SHP77 treated with DMSO at 0.1 percent for 48 hours (cell line): ENCODE data around the gene VANGL1.
A peak's percentile ranks its signal among the peaks of the same experiment; 100 is the strongest.

Experiments
- DNase-seq: peaks from one replicate; lab custom pipeline; 2025; lab: John Stamatoyannopoulos, UW

VANGL1 gene

DNA sequence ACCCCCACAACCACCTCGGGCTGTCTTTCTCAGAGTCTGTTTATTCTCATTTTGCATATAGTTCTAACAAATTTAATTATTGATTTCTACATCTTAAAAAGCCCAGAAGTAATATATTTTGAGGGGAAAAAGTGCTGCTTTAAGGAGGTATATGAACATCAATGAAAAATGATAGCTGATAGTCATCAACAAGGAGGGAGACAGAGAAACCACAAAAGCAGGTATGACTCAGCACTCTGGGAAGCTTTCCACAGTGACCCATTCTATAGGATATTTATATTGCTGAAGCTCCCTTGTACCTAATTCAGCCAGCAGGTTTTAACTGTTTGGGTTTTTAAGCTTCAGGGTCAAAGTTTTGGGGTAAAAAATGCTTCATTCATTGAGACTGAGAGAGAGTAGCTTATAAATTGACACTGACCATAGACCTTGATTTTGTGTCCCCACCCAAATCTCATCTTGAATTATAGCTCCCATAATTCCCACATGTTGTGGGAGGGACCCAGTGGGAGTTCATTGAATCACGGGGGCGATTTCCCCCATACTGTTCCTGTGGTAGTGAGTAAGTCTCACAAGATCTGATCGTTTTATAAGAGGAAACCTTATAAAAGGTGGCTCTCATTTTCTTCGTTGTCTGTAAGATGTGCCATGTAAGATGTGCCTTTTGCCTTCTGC is 27.4 kb downstream of the VANGL1 start:
- no peak for DNase-seq

DNA sequence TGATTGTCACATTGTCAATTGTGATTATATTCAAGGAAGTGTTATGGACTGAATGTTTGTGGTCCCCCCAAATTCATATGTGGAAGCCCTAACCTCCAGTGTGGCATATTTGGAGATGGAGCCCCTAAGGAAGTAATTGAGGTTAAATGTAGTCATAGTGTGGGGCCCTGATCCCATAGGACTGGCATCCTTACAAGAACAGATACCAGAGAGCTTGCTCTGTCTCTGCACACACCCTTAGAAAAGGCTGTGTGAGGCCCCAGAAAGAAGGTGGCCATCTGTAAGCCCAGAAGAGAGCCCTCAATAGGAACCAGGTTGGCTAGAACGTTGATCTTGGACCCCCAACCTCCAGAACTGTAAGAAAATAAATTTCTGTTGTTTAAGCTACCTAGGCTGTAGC is 28.1 kb downstream of the VANGL1 start:
- no peak for DNase-seq

DNA sequence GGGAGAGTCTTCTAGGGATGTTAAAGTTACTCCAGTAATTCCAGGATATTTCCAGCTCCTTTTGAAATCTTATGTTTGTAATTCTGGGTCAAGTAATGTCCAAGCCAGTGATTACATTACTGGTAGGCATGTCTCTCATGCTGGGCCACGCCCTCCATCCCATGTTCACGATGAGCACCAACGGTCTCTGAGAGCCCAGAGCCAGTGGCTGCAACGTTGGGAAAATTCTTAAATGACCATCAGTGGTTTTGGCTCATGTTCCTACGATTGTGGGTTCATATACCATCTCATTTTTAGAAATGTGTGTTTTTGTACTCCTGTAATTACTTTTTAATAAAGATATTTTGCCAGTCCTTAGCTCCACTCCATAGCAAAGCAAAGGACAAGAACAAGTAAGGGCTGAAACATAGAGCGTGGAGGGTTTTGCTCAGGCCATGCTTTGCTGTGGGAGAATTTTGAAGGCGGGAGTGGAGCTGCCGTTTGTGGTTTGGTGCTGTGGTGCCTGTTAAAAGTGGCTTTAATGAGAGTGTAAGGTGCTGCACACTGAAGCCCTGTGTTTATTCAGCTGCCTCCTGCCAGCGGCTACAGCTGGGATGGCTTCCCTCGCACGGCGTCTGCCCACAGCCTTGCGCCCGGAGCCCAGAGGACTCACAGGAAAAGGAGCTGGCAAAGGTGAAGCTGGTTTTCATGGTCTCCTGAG is 28.9 kb downstream of the VANGL1 start:
- peak; percentile 90 for DNase-seq

DNA sequence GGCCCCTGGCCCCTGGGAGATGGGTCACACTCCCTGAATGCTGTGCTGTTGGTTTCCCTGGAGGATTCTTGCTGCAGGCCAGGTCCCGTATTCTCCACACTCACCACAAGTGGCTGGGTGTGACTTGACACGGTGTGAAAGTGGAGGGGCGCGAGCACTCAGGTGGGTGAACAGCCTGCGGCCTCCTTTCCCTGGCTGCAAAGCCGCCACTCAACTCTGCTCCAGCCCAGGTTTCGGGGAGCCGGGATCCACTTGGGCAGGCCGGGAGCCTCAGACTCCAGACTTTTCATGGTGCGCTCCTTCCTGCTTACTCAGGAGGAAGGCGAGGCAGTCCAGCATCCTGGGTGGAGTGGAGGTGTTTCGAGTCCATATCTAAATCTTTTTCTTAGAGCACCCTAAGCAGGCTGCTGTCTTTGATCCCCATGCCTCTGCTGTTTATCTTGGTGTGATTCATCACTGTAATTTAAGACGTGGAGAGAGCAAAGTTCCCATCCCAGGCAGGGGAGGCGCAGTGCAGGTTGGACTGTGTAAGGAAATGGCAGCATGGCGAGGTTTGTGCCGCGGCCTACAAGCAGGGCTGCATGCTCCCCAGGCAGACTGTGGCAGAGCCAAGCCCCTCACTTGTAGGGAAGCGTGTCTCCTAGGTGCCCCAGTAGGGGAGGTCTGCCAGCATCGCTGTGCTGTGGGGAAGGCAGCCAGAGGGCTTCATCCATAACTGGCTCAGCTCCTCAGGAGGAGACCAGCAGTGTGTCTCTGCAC is 29.6 kb downstream of the VANGL1 start:
- peak; percentile 22 for DNase-seq

DNA sequence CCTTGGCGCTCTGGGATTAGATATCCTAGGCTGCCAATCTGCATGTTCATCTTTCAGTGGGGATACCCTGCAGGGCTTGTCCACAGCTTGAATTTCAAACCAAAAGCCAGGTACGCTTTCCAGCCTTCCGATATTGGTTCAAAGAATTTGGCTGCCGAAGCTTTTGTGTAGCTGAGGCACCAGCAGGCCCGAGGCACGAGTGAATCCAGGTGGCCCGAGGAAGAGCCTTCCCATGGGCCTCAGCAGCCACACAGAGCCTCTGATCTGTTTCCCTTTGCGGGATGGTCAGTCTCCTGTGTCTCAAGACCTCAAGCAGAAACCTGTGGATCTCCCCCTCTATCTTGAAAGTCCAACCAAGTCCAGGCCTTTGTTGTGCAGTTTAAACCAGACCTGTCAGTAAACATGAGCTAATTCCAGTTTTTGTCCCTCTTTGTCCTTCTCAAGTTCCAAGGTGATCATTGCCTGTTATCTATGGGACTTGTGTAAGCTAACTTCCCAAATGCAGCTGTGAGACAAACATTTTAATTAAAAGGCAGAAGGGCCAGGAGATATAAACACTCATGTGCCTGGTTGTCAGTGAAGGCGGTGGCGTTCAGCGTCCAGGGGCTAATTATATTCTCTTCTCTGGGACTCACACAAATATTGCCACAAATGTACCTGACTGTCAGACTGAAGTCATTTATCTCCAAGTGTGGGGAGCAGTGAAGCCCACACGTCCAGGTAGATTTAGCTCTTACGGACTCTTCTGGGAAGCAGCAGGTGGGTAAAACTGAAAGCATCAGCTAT is 30.6 kb downstream of the VANGL1 start:
- no peak for DNase-seq

DNA sequence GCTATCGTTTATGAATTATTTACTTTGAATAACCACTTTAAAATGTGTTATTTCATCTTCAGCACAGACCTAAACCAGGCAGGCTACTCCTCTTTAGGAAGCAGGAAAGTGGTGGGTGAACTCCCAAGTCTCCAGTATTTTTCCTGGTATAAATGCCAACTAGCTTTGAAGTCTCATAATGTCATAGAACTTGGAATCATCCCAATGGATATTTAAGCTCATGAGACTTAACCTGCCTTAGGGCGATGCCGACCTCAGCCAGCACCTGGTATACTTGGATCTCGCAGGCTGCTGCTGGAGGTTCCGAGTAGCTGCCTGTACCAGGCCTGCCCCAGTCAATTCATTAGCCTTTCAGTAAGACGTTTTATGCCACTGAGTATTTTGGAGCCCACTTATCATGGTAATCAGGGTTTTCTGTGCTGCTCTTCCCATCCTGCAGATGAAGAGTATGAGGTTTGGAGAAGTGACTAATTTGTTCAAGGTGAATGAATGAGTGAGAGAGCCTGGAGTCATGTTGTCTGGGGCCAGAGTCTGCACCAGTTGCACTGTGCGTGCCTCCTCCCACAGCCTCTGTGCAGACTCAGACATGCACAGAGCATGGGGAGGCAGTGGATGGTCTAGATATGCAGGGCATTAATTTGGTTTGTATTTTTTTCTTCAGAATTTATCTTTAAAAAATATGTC is 34.9 kb downstream of the VANGL1 start:
- no peak for DNase-seq

DNA sequence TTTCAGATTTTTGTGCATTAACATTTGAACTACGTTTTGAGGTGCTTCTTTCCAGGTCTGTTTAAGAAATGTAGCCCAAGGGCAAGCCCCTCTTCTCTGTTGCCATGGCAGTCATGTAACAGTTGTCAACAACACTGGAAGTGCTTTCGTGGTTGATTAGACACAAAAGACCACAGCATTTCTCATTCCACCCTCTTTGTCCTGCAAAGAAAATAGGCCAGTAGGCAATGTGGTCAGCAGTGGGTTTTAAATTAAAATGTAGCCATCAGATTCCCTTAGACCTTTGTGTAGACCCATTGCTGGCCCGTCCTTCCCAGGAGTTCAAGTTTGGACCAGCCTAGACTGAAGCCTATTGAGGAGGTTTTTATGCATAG is 35.4 kb downstream of the VANGL1 start:
- DNase-seq: no peak

DNA sequence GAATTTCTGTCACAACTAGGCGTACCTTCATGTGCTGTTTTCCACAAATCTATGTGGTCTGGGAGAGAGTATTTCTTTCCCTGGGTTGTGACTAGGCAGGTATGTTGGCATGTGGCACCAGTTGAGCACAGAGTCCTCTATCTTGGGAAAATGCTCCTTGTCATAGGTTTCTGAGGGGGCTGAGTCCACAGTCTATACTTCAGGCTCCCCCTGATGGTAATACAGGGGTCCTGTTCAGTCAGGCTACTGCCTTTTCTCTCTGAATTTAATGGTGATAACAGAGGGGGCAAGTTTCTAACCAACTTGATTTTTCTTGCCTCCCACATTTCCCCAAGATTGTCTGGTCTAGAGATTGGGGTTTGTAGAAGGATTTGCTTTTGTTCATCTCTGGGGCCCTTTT is 35.8 kb downstream of the VANGL1 start:
- no peak for DNase-seq

DNA sequence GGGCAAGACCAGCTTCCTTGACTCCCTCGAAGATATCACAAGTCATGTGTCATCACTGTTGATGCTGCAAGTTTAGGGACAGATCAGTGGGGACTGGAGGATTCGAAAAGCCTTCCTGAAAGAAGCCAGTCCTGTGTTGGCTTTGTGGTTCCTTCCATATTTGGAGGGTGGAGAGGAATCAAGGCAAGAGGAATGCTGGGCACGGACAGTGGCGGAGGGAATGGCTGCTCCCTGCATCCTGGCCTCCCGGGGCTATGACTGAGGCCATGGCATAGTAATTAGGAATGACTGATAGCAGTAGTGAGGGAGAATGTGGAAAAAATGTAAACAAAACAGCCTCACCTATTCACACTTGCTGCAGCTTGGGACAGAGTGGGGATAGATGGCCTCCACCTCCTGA is 36.4 kb downstream of the VANGL1 start:
- DNase-seq: no peak

DNA sequence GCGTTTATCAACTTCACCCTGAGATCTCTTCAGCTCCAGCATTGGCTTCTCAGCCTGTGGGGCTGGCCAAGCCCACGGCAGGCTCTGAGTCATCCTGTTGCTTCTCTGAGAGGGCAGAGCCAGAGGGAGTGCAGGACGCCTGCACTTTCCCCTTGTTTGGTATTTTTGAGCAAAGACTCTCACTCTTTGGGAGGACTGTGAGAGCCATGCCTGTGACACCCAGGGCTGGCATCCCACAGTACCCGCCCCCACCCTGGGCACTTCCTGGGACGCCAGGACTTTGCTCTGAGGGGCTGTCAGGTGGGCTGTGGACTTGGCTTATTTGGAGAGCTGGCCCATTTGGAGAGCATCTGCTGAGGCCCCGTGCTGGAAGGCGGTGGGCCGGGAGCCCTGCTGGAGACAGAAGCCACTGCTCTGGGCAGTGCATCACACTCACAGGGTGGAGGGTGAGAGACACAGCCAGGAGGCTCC is 37.4 kb downstream of the VANGL1 start:
- DNase-seq: no peak

DNA sequence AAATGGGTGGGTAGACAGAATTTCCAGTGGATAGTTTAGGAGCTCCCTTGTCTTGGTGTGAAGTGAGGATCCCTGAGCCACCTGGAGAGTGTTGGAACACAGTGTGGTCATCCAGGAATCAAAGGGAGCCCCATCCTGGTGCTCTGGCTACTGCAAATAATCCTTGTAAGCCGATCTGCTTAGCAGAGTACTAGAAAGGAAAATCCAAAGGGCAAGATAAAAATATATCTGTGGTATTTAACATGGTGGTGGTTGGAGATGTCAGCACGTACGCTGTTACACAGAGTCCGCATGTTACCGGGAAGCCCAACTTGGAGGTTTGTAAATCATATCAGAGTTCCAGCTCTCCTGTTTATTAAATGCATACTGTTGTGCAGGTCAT is 39.0 kb downstream of the VANGL1 start:
- no peak for DNase-seq

DNA sequence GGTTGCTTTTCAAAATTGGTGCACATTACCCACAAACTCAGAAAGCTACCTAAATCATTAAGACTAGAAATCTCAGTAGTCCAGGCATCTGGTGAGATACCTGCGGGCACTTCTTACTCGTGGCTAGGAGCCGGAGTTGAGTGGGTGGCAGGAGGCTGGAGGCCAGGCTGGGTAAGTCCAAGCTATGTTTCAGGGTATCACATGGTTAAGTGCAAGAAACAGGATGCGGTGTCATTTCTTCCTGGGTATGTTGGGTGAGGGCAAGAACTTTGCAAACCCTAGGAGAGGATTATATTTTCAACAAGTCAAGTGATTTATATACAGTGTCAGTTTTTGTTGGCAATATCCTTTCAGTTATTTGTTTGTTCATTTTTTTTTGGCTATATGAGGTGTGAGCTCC is 41.0 kb downstream of the VANGL1 start:
- no peak for DNase-seq

DNA sequence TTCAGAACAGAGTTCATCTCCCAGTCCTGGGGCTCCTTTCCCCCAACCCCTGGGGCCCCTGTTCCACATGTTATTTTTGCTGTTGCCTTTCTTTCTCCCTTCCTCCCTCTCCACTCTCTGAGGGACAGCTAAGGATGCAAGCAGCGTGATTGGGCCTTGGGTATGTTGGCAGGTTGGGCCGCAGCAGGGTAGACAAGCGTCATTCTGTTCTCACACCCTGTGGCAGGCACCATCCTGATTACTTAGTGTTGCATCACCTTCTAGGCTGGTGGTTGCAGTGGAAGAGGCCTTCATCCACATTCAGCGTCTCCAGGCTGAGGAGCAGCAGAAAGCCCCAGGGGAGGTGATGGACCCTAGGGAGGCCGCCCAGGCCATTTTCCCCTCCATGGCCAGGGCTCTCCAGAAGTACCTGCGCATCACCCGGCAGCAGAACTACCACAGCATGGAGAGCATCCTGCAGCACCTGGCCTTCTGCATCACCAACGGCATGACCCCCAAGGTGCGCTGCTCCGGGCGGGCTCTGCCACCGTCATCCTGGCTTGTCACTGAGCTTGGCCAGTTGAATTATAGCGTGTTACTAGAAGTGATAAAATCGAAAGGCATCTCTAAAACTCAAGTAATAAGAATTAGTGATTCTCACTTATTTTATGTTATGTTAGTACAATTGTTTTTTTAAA is 43.4 kb downstream of the VANGL1 start:
- DNase-seq: no peak

DNA sequence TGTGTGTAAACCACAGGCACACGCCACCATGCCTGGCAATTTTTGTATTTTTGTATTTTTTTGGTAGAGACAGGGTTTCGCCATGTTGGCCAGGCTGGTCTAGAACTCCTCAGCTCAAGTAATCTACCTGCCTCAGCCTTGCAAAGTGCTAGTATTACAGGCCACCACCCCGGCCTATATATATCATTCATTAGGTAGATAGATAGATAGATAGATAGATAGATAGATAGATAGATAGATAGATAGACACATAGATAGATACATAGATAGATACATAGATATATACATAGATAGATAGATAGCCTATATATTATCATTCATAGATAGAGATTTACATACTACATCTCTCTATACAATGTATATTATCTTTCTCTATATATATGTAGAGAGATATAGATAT is 46.0 kb downstream of the VANGL1 start:
- DNase-seq: no peak

DNA sequence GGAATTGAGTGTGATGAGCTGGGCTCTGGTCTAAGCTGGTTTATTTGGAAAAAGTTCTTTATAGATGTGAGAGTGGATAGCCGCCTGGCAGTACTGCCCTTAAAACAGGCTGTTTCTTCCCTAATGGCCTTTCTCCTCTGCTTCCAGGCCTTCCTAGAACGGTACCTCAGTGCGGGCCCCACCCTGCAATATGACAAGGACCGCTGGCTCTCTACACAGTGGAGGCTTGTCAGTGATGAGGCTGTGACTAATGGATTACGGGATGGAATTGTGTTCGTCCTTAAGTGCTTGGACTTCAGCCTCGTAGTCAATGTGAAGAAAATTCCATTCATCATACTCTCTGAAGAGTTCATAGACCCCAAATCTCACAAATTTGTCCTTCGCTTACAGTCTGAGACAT is 49.2 kb downstream of the VANGL1 start:
- no peak for DNase-seq

DNA sequence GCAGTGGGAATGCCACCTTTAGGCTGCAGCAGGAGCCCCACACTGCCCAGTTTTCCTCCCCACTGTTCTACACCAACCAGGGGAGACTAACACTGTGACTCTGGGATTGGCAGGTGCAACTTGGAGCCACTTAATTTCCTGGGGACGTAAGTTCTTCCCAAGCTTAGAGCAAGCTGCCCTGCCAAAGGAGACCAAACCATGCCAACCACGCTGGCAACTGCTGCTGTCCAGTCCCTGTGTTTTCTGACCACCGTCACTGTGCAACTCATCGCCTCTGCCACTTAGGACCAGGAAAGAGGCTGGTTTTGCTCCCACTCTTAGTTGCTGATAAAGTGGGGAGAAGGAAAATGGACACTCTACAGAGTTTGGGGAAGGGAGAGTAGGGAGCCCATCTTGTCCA is 50.5 kb downstream of the VANGL1 start:
- DNase-seq: no peak

DNA sequence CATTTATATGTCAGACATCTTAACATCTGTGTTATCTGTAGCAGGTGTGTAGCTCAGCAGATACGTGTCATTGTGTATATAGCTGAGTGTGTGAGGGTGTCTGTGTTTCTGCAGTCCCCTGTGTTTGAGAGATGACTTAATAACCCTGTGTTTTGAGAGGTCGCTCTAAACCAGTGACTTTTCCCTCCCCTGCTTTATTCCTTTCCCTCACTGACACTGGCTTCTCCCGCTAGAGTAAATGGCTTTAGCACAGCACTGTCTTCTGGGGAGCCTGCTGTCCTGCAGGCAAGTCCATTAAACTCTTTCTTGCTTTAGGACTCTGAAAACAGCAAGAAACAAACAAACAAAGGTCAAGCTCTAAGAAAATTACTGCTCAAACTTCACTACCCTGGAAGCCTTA is 53.0 kb downstream of the VANGL1 start:
- no peak for DNase-seq

DNA sequence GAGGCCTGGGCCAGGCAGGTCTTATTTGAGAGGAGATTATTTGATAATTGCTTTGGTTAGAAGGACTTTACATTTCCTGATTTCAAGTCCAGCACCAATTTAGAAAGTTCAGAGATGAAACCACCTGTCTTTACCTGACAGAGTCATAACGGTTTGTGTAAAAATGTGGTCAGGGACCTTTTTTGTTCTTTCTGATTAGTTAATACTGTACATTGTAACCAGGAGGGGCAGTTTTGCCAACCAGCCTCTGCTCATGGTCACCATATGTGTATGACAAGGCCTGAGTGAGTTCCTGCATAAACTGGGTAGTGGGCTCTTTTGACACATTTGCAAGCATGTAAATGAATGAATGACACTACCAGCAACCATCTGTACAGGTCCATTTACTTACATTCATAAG is 55.8 kb downstream of the VANGL1 start:
- DNase-seq: no peak

DNA sequence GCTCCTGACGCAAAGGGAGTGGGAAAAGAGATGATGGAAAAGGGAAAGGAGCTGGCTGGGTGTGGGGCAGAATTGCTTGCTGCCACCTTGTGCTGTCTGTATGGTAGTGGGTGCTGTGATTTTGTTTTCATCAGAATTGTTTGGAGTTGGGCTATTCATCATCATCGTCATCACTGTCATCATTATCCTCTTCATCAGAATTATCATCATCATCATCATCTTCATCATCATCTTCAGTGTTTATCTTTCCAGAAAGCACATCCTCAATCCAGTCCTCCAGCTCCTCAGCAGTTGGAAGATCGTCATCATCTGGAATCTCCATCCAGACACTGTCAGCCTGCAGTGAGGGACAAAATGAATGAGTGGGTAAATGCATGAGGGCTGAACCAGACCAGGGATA is 59.3 kb downstream of the VANGL1 start:
- DNase-seq: no peak

DNA sequence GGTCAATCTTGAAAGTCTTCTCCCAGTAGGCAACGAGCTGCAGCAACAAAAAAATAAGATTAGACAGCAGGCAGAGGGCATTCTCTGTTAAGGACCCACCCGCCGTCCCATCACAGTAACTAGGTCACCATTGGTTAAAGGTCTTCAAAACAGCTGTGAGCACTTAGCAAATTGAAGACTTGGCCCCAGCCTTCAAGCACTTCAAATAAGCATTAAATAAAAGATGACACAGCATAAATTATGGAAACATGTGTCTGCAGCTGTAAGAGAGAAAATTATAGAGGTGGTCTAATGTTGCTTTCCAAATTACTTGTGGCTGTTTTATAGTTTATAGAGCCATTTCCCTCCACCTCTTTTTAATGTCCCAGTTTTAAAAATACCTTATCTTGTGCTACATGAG is 61.2 kb downstream of the VANGL1 start:
- no peak for DNase-seq
